ENCODE measurements around the gene PCMTD2.
"Not testable (repeated sequence)": the region's sequence is repeated elsewhere in the genome, so short reads cannot be mapped to it uniquely, and the experiment has no call there.

PCMTD2 gene

GRCh38 chr20:64316415-64317083, 61.0 kb downstream of the PCMTD2 start:
- H3K36me3 ChIP-seq (ENCODE audit: control insufficient read depth in 2 of 2, insufficient read depth in 1 of 2, low read length in 2 of 2); CTCF ChIA-PET; H3K9me3 ChIP-seq (ENCODE audit: control insufficient read depth, insufficient read depth, low read depth, low read length); H3K4me3 ChIP-seq (ENCODE audit: low read depth, low read length); H3K4me1 ChIP-seq (ENCODE audit: control insufficient read depth, insufficient read depth, low read length); POLR2A ChIA-PET; H3K27ac ChIP-seq (ENCODE audit: extremely low read depth, low read depth, low read length): not testable (repeated sequence)
- TF ChIP-seq ZFHX2 (tag by site-specific recombination; conservative IDR thresholded peaks at IDR 0.05) (peak; percentile 64), EGR2 (tag by site-specific recombination; IDR thresholded peaks at IDR 0.05; ENCODE audit: low read depth) (peak; percentile 40; the same call in 1 of the 2 replicates), ZBTB26 (tag by site-specific recombination; optimal IDR thresholded peaks at IDR 0.05) (peak; percentile 45)

GRCh38 chr20:64317331-64317730, 61.8 kb downstream of the PCMTD2 start:
- POLR2A ChIA-PET; H3K4me3 ChIP-seq (ENCODE audit: low read depth, low read length); H3K9me3 ChIP-seq (ENCODE audit: control insufficient read depth, insufficient read depth, low read depth, low read length); H3K4me1 ChIP-seq (ENCODE audit: control insufficient read depth, insufficient read depth, low read length); H3K36me3 ChIP-seq (ENCODE audit: control insufficient read depth in 2 of 2, insufficient read depth in 1 of 2, low read length in 2 of 2); CTCF ChIA-PET; H3K27ac ChIP-seq (ENCODE audit: extremely low read depth, low read depth, low read length): not testable (repeated sequence)

GRCh38 chr20:64318056-64318455, 62.5 kb downstream of the PCMTD2 start:
- H3K36me3 ChIP-seq (ENCODE audit: control insufficient read depth in 2 of 2, insufficient read depth in 1 of 2, low read length in 2 of 2); CTCF ChIA-PET; H3K4me3 ChIP-seq (ENCODE audit: low read depth, low read length); POLR2A ChIA-PET; H3K4me1 ChIP-seq (ENCODE audit: control insufficient read depth, insufficient read depth, low read length); H3K27ac ChIP-seq (ENCODE audit: extremely low read depth, low read depth, low read length); H3K9me3 ChIP-seq (ENCODE audit: control insufficient read depth, insufficient read depth, low read depth, low read length): not testable (repeated sequence)

GRCh38 chr20:64322031-64322789, 66.7 kb downstream of the PCMTD2 start:
- POLR2A ChIA-PET; H3K9me3 ChIP-seq (ENCODE audit: control insufficient read depth, insufficient read depth, low read depth, low read length); H3K4me3 ChIP-seq (ENCODE audit: low read depth, low read length); H3K27ac ChIP-seq (ENCODE audit: extremely low read depth, low read depth, low read length); H3K36me3 ChIP-seq (ENCODE audit: control insufficient read depth in 2 of 2, insufficient read depth in 1 of 2, low read length in 2 of 2); H3K4me1 ChIP-seq (ENCODE audit: control insufficient read depth, insufficient read depth, low read length); CTCF ChIA-PET: not testable (repeated sequence)
